T47D (cell line): ENCODE data around the gene GAK.

Source experiments
- DNase-seq, 2 experiments: peaks; one replicate each; pipeline versions ENCODE4 v3.0.0 to v3.0.0-alpha.2; 2011 to 2012; ENCODE audit warnings: low read depth in 1 of 2, low spot score in 1 of 2
- JUND ChIP-seq: IDR thresholded peaks from 2 replicates; pipeline ENCODE4 v1.6.1; 2012; ENCODE audit warnings: low read depth
- in situ Hi-C: cut with HindIII; loops from 2 replicates; pipeline ENCODE4 v1.10.0; 2016; ENCODE audit warnings: low sequenced_read_pairs, low pct_unique_long_range_greater_than_20kb

The GAK gene

GRCh38 chr4:903066-904046 is 28.8 kb downstream of the GAK start:
- in situ Hi-C loops, result no loop called here
- DNase-seq, result no peak

DNA sequence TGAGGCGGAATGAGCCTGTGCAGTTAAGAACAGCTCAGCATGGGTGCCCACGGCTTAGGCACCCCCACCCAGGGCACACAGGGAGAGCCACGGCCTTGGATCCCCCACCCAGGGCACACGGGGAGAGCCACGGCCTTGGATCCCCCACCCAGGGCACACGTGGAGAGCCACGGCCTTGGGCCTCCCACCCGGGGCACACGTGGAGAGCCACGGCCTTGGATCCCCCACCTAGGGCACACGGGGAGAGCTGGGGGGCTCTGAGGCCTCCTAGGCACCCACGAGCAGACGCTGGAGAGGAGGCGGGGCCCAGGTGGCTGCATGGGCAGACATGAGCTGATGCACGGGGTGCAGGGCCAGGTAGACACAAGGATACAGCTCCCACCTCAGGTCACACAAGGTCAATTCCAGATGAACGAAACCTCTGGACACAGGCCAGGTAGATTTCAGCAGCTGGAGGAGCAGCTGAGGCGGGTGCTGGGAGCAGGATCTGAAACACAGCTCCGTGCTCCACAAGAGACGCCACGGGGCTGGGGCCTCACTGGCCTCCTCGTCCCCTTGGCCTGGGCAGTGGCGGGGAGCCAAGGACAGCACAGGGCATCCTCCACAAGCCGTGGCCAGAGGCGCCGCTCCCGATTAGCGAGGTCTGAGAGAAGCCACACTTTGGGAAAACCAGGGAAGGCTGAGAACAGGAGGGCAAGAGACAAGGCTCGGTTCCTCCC is 30.8 kb downstream of the GAK start:
- no peak for TF ChIP-seq JUND
- in situ Hi-C loops, result no loop called here
- no peak for DNase-seq

More at GRCh38 chr4:903066-904046, 28.8 kb downstream of the GAK start:
- TF ChIP-seq JUND, result no peak

DNA sequence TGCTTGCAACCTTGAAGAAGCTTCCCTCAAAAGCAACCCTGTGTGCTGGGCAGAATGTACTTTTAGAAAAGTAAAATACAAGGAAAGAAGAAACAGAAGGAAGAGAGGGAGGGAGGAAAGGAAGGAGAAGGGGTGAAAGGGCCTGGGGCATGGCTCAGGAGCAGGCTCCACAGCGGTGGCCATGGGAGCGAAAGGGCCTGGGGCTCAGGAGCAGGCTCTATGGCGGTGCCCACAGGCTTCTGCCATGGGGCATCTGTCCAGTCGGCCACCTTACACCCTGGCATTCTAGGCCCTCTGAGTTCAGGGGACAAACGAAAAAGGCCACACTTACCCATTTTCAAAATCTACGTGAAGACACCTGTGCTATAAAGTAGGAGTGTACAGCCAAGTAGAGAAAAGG is 31.4 kb downstream of the GAK start:
- no peak for DNase-seq
- in situ Hi-C loops, result no loop called here
- TF ChIP-seq JUND, result no peak

DNA sequence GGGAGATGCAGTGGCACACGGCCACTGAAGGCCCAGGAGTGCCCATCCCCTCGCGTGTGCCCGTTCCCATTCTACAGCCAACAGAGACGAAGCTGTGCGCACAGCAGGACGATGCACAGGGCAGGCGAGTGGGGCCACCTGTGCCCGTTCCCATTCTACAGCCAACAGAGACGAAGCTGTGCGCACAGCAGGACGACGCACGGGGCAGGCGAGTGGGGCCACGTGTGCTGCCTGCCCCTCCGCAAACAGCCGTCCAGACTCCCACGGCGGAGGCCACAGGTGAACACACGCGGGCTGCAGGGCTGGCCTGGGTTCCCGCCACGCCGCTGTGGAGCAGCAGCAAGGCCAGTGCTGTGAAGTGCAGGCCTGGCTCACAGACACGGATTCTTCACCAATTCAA is 32.0 kb downstream of the GAK start:
- no peak for DNase-seq
- in situ Hi-C loops, result no loop called here
- no peak for TF ChIP-seq JUND

DNA sequence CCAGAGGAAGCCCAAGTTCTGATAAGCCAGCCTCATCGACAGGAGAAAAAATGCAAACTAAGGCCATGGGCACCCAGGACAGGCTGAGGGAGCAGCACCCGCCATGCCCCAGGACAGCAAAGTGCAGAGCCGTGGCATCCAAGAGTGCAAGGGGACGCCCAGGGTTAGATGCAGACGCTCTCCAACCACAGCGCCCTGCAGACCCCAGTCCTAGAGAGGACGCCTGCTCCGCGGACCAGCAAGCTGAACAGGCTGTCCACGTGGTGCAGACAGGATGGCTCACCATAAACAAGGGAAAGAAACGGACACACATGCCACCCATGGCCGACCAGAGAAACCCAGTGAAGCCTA is 32.6 kb downstream of the GAK start:
- in situ Hi-C loops, result no loop called here
- DNase-seq, result no peak
- TF ChIP-seq JUND, result no peak

- no peak for DNase-seq
- TF ChIP-seq JUND, result no peak
- in situ Hi-C loops, result no loop called here
Measured at GRCh38 chr4:898869-899555, 33.1 kb downstream of the GAK start.

DNA sequence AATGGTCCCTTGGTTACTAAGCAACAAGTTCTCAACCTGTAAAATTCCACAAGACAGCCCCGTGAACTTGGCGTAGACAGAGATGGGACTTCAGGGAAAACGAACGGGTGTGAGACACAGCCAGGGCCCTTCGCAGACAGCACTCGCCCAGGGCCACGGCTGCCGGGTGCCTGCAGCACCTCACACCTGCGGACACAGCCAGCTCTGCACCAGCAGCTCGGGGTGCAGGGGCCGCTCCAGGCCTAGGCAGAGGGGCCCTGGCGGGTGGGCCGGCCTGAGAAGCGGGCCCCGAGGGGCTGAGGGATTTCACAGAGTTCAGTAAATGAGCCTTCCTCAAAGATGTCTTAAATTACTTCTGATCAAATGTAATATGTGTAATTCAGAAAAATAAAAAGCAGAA is 34.0 kb downstream of the GAK start:
- TF ChIP-seq JUND, result no peak
- DNase-seq, result no peak
- in situ Hi-C loops, result no loop called here

DNA sequence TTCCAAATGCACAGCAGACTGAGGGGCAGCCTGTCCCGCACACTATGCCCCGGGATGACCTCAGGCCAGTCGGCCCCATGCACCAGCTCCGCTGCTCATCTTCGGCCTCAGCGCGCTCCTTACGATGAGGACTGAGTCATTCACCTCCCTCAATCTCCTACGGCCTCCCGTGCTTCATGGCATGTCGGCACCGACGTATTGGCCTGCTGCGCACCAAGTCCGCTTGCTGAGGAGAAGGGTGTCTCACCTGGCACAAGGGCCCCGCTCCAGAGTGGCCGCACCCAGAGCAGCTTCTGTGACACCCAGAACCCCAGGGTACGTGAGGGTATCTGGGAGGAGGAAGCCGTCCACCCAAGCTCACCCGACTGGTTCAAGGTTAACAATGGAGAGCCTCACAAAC is 35.5 kb downstream of the GAK start:
- no peak for TF ChIP-seq JUND
- in situ Hi-C loops, result no loop called here
- no peak for DNase-seq

- DNase-seq, result no peak
- in situ Hi-C loops, result no loop called here
- TF ChIP-seq JUND, result no peak
Measured at GRCh38 chr4:896216-896615, 35.9 kb downstream of the GAK start.

- DNase-seq, result no peak
- in situ Hi-C loops, result no loop called here
- no peak for TF ChIP-seq JUND
Measured at GRCh38 chr4:895596-895995, 36.5 kb downstream of the GAK start.

DNA sequence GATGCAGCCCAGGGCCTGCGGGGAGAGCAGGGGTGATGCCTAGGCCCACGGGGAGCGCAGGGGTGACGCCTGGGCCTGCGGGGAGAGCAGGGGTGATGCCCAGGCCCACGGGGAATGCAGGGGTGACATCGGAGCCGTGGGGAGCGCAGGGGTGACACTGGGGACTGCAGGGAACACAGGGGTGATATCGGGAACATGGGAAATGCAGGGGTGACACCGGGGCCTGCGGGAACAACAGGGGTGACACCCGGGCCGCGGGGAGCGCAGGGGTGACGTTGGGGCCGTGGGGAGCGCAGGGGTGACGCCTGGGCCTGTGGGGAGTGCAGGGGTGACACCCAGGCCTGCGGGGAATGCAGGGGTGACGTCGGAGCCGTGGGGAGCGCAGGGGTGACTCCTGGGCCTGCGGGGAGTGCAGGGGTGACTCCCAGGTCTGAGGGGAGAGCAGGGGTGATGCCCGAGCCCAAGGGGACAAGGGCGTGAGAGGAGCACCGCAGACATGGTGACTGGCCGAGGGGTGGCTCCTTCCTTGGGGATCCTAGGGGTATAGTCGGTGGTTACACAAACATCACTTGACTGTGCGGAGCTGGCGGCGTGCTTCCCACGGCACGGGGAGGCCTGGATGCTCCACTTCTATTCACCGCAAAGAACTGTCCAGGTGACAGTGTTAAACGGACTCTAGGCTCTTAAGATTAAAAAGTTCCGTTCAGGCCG is 38.0 kb downstream of the GAK start:
- in situ Hi-C loops, result no loop called here
- no peak for DNase-seq
- TF ChIP-seq JUND, result no peak

GRCh38 chr4:893276-893994 is 38.7 kb downstream of the GAK start:
- in situ Hi-C loops, result no loop called here
- TF ChIP-seq JUND, result no peak
- DNase-seq, result no peak
